GM12878 (cell line): Measurements from ENCODE around the gene MGMT. TPM values are rescaled to one million over a fixed set of nuclear protein-coding genes. Genes with fewer than 3 reads are reported as not detected.
A peak's percentile ranks its signal among the peaks of the same experiment; 100 is the strongest.

Experiments used
- ATAC-seq: fragments of 200-7000 bp; cut with Tn5 transposase; 3 replicates; pipeline ENCODE4 v1.9.1; 2020; ENCODE audit warnings: mild to moderate bottlenecking, moderate library complexity
- BruUV-seq: library from RNA; stranded (reverse); fragments of 400-500 nt; replicated peaks from 2 replicates; lab custom pipeline; 2021; lab: Mats Ljungman, UMichigan
- CTCF ChIA-PET: fragments of 300-600 bp; sonication (Branson Sonifier 250); formaldehyde crosslinking; extraction: SDS; loops from one replicate; lab custom pipeline; 2021; ENCODE audit warnings: inconsistent platforms; lab: Yijun Ruan, JAX
- POLR2A ChIA-PET: fragments of 350-600 bp; formaldehyde crosslinking; extraction: SDS; loops from one replicate; lab custom pipeline; 2021; ENCODE audit warnings: inconsistent platforms; lab: Charles Lee
- RAD21 ChIA-PET: fragments of 300-600 bp; sonication (Branson Sonifier 250); formaldehyde crosslinking; loops from one replicate; lab custom pipeline; 2023; ENCODE audit warnings: antibody characterized with exemption; ENCODE audit not compliant: unreplicated experiment; lab: Charles Lee
- SMC1A ChIA-PET: fragments of 300-600 bp; sonication (Branson Sonifier 250); formaldehyde crosslinking; loops from one replicate; lab custom pipeline; 2023; ENCODE audit not compliant: unreplicated experiment, uncharacterized antibody; lab: Charles Lee
- DNase-seq: peaks from one replicate; pipeline ENCODE4 v3.0.0-alpha.2; 2011; ENCODE audit warnings: low read depth, low spot score
- FAIRE-seq: peaks from 3 replicates; lab custom pipeline; 2011; peaks lifted over from hg19 to GRCh38; lab: Jason Lieb, UNC
- H2AFZ ChIP-seq: 2 replicates; pipeline ENCODE4 v1.6.0; 2011; ENCODE audit warnings: low read depth, low read length, control low read depth; ENCODE audit not compliant: control insufficient read depth
- H3K27ac ChIP-seq: 2 replicates; pipeline ENCODE4 v1.5.1; 2011; ENCODE audit warnings: control low read depth; ENCODE audit not compliant: control insufficient read depth, insufficient read depth
- H3K27me3 ChIP-seq, 2 experiments: replicated peaks in 1 of 2; 2 replicates each; pipeline versions ENCODE4 v1.6.0 to v1.6.1; 2011; ENCODE audit warnings: low read length in 1 of 2; ENCODE audit not compliant: control insufficient read depth in 2 of 2, insufficient read depth in 2 of 2
- H3K36me3 ChIP-seq, 2 experiments: 2 replicates each; pipeline ENCODE4 v1.5.1; 2011; ENCODE audit warnings: low read length in 1 of 2; ENCODE audit not compliant: control insufficient read depth in 2 of 2, insufficient read depth in 2 of 2
- H3K4me1 ChIP-seq: 2 replicates; pipeline ENCODE4 v1.6.1; 2011; ENCODE audit warnings: mild to moderate bottlenecking, low read length, moderate library complexity, mixed read lengths; ENCODE audit not compliant: control insufficient read depth, insufficient read depth
- H3K4me2 ChIP-seq: 2 replicates; pipeline ENCODE4 v1.6.0; 2011; ENCODE audit warnings: control low read depth; ENCODE audit not compliant: control insufficient read depth, insufficient read depth
- H3K4me3 ChIP-seq: fragments of 200-600 bp; sonication (generic); 2 replicates; pipeline ENCODE4 v1.5.1; 2016
- H3K79me2 ChIP-seq: 2 replicates; pipeline ENCODE4 v1.6.0; 2011; ENCODE audit warnings: low read length; ENCODE audit not compliant: control insufficient read depth, insufficient read depth
- H3K9ac ChIP-seq: 2 replicates; pipeline ENCODE4 v1.8.0; 2011; ENCODE audit warnings: low read length, control low read depth, mixed read lengths; ENCODE audit not compliant: control insufficient read depth, insufficient read depth
- H3K9me3 ChIP-seq: replicated peaks from 3 replicates; pipeline ENCODE4 v1.5.1; 2011; ENCODE audit warnings: mild to moderate bottlenecking, low read length; ENCODE audit not compliant: control insufficient read depth, insufficient read depth
- H4K20me1 ChIP-seq: 2 replicates; pipeline ENCODE4 v1.6.0; 2011; ENCODE audit not compliant: control insufficient read depth, insufficient read depth
- CTCF ChIP-seq, 3 experiments: IDR thresholded peaks in 2 of 3; conservative IDR thresholded peaks in 1 of 3; 2 replicates each; pipeline ENCODE4 v1.5.1; 2011; ENCODE audit warnings: low read depth in 3 of 3, low read length in 3 of 3, mild to moderate bottlenecking in 3 of 3, control low read depth in 2 of 3, moderate library complexity in 2 of 3, inconsistent platforms in 1 of 3, mixed read lengths in 1 of 3; ENCODE audit not compliant: control insufficient read depth in 2 of 3, insufficient read depth in 1 of 3; ENCODE audit errors: extremely low read depth in 1 of 3
- EED ChIP-seq: sonication (generic); IDR thresholded peaks from 2 replicates; pipeline ENCODE4 v1.6.1; 2016; ENCODE audit warnings: antibody characterized with exemption, low read depth
- IRF4 ChIP-seq: IDR thresholded peaks from 2 replicates; pipeline ENCODE4 v1.6.1; 2011; ENCODE audit warnings: low read depth, low read length
- LARP7 ChIP-seq: fragments of 450-650 bp; IDR thresholded peaks from 2 replicates; pipeline ENCODE4 v1.6.1; 2017; ENCODE audit warnings: mild to moderate bottlenecking
- RAD21 ChIP-seq: IDR thresholded peaks from 2 replicates; pipeline ENCODE4 v1.6.1; 2011; ENCODE audit warnings: mild to moderate bottlenecking, low read depth, low read length, moderate library complexity; ENCODE audit not compliant: insufficient read depth
- RB1 ChIP-seq: fragments of 450-650 bp; formaldehyde crosslinking; IDR thresholded peaks from 2 replicates; pipeline ENCODE4 v1.6.1; 2017; ENCODE audit warnings: mild to moderate bottlenecking, borderline replicate concordance
- RFX5 ChIP-seq: IDR thresholded peaks from 2 replicates; pipeline ENCODE4 v1.6.1; 2011; ENCODE audit warnings: low read depth, low read length, improper control_type of control experiment
- ZBTB33 ChIP-seq: fragments of 450-650 bp; IDR thresholded peaks from 2 replicates; pipeline ENCODE4 v1.6.1; 2017; ENCODE audit warnings: mild to moderate bottlenecking
- WGBS: methylation state at CpG from one replicate; pipeline ENCODE4 v1.1.6; 2016; ENCODE audit warnings: low lambda C conversion rate; ENCODE audit not compliant: insufficient replicate concordance, insufficient coverage; ENCODE audit errors: missing lambda C conversion rate; 5-methylcytosine and 5-hydroxymethylcytosine counted together
- in situ Hi-C: fragments of 300-500 bp; cut with MboI; formaldehyde crosslinking; loops from 9 replicates; pipeline ENCODE4 v1.14.3; 2018; ENCODE audit warnings: mixed read lengths
- intact Hi-C: fragments of 100-400 bp; cut with micrococcal nuclease; formaldehyde crosslinking; loops from one replicate; pipeline ENCODE4 v1.14.2; 2022; ENCODE audit not compliant: unreplicated experiment
- polyA plus RNA-seq, 11 experiments: library from polyadenylated mRNA; depleted of rRNA in 4 of 11; unstranded in 6 of 11; stranded (reverse) in 5 of 11; fragments of >200 nt; fragmentation: Nextera tagmentation in 4 of 11; fragmentation: Illumina TruSeq in 1 of 11; extraction: Ambion mirVana in 4 of 11; extraction: Trizol in 1 of 11; gene quantifications; 1 replicate in 1 of 11; 2 replicates in 10 of 11; pipeline versions ENCODE4 v1.2.1 to v1.2.3, GENCODE V29; 2011 to 2016; ENCODE audit warnings: inconsistent platforms in 2 of 11, missing spikeins in 2 of 11, low read depth in 1 of 11
- total RNA-seq, 4 experiments: library from RNA; depleted of rRNA in 3 of 4; stranded (reverse); fragments of >200 nt in 3 of 4; fragmentation: Illumina TruSeq in 1 of 4; extraction: Trizol in 1 of 4; gene quantifications; 2 replicates each; pipeline versions ENCODE4 v1.2.1 to v1.2.3, GENCODE V29; 2013 to 2021

The MGMT gene
- total and polyA plus RNA-seq, 10 of the 15 experiments (the other 5 are each of a cell fraction or from before 2014, with no cell fraction given): 0.16 to 24.2 (median 13.3) TPM

GRCh38 chr10:129497013-129497412 is 30.0 kb downstream of the MGMT start:
- H2AFZ ChIP-seq: no peak overlapping the region
- no peaks in the 10 kb centered on the region for H3K79me2 ChIP-seq
- H3K9me3 ChIP-seq: peaks cover 9% of the 10 kb centered on the region
- no peak for TF ChIP-seq RB1
- no peak for TF ChIP-seq ZBTB33
- TF ChIP-seq LARP7: no peak
- no peak for TF ChIP-seq EED
- no peak for TF ChIP-seq RAD21
- no peak for TF ChIP-seq IRF4
- ChIA-PET CTCF (no interaction called here), SMC1A (no interaction called here), POLR2A (no interaction called here), RAD21 (no interaction called here)
- ATAC-seq: no peak
- no peaks in the 10 kb centered on the region for H3K36me3 ChIP-seq
- H3K27me3 ChIP-seq: no peaks in the 10 kb centered on the region
- intact Hi-C loops (no loop called here), in situ Hi-C loops (no loop called here)
- H3K4me3 ChIP-seq: no peak overlapping the region
- peaks cover 11% of the 10 kb centered on the region for H3K4me1 ChIP-seq
- no TSS peak for BruUV-seq
- H3K9ac ChIP-seq: no peak overlapping the region
- no peak overlapping the region for H3K4me2 ChIP-seq
- WGBS: 98% methylated on average over 8 of the region's 8 CpGs
- H3K27ac ChIP-seq: no peak overlapping the region
- no peak for FAIRE-seq
- no peaks in the 10 kb centered on the region for H4K20me1 ChIP-seq
- no peak for DNase-seq

DNA sequence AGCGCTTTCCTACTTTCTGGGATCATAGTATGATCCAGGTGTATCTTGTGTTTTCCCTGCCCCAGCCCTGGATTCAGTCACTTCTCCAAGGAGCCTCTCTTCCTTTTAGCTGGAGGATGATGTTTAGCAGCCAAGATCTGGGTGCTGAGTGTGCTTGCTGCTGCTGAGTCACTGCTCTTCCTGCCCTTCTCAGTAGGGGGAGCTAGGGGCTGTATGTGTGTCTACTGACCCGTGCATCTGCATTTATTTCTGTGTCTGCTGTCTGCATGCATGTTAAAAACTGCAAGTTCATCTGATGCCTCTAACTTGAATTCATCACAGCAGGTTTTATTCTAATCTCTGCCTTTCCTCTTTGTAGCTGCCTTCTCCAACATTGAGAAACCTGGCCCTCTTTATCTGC is 31.6 kb downstream of the MGMT start:
- intact Hi-C loops: no loop called here
- H3K9me3 ChIP-seq: peaks cover 3% of the 10 kb centered on the region
- no peaks in the 10 kb centered on the region for H3K79me2 ChIP-seq
- TF ChIP-seq RFX5 (no peak), CTCF (IDR thresholded peaks at IDR 0.05 in 2 of 3, conservative IDR thresholded peaks at IDR 0.05 in 1 of 3; ENCODE audit: control insufficient read depth in 2 of 3, extremely low read depth in 1 of 3, insufficient read depth in 1 of 3, low read depth in 3 of 3, low read length in 3 of 3) (peak in 2 of 3 experiments; percentile 13 to 18; a peak in 2 of 6 replicates)
- TF ChIP-seq, all 136 proteins: peak for 1
- no peaks in the 10 kb centered on the region for H3K36me3 ChIP-seq
- H2AFZ ChIP-seq: no peak overlapping the region
- H3K4me2 ChIP-seq: no peak overlapping the region
- ChIA-PET RAD21 (no interaction called here), CTCF (no interaction called here), SMC1A (interaction anchor here (1.0 kb wide), 1 partner anchor 20 kb away, joined by 3 read pairs; no protein-coding TSS in a partner anchor), POLR2A (no interaction called here)
- BruUV-seq: no TSS peak
- peaks cover 11% of the 10 kb centered on the region for H3K4me1 ChIP-seq
- in situ Hi-C loops: no loop called here
- DNase-seq: no peak
- ATAC-seq: no peak
- no peak for FAIRE-seq
- H3K9ac ChIP-seq: no peak overlapping the region
- no peaks in the 10 kb centered on the region for H4K20me1 ChIP-seq
- 67% methylated on average over 2 of the region's 2 CpGs for WGBS
- H3K4me3 ChIP-seq: no peak overlapping the region
- H3K27me3 ChIP-seq: no peaks in the 10 kb centered on the region
- no peak overlapping the region for H3K27ac ChIP-seq
